WTC11 (cell line): ENCODE measurements around the gene MS4A6A. TPM values are rescaled to one million over a fixed set of nuclear protein-coding genes. Genes with fewer than 3 reads are reported as not detected.
"Not testable (repeated sequence)": the region's sequence is repeated elsewhere in the genome, so short reads cannot be mapped to it uniquely, and the experiment has no call there.

Source experiments
- ATAC-seq: fragments of 200-7000 bp; cut with Tn5 transposase; 2 replicates; pipeline ENCODE4 v1.10.0; 2021; ENCODE audit warnings: mild to moderate bottlenecking, moderate library complexity
- CTCF ChIA-PET: fragments of 300-600 bp; sonication (Branson Sonifier 250); formaldehyde crosslinking; loops from one replicate; lab custom pipeline; 2021; ENCODE audit warnings: antibody characterized with exemption; lab: Charles Lee
- POLR2A ChIA-PET: fragments of 350-600 bp; sonication (Branson Sonifier 250); formaldehyde crosslinking; loops from one replicate; lab custom pipeline; 2021; ENCODE audit warnings: antibody characterized with exemption; lab: Charles Lee
- DNase-seq: peaks from one replicate; pipeline ENCODE4 v3.0.0; 2021; ENCODE audit warnings: low spot score
- H3K27ac Mint-ChIP-seq: 2 replicates; pipeline ENCODE4 v1.8.0; 2021; ENCODE audit warnings: mixed read lengths
- H3K27me3 Mint-ChIP-seq: 2 replicates; pipeline ENCODE4 v1.8.0; 2021; ENCODE audit warnings: low read depth, mild to moderate bottlenecking, moderate library complexity, mixed read lengths
- H3K36me3 Mint-ChIP-seq: 2 replicates; pipeline ENCODE4 v1.8.0; 2021; ENCODE audit warnings: mixed read lengths
- H3K4me1 Mint-ChIP-seq: 2 replicates; pipeline ENCODE4 v1.8.0; 2022; ENCODE audit warnings: mixed read lengths
- H3K4me3 Mint-ChIP-seq: 2 replicates; pipeline ENCODE4 v1.8.0; 2021; ENCODE audit warnings: mild to moderate bottlenecking, moderate library complexity, mixed read lengths
- H3K9me3 Mint-ChIP-seq: 2 replicates; pipeline ENCODE4 v1.8.0; 2021; ENCODE audit warnings: mixed read lengths
- CBFB ChIP-seq: sonication (generic); formaldehyde crosslinking; IDR thresholded peaks from 2 replicates; pipeline ENCODE4 v1.8.1; 2022; ENCODE audit warnings: mild to moderate bottlenecking, low read depth, missing genetic modification reagents
- CREB1 ChIP-seq: sonication (generic); formaldehyde crosslinking; IDR thresholded peaks from 2 replicates; pipeline ENCODE4 v1.8.0; 2023; ENCODE audit warnings: mild to moderate bottlenecking, missing genetic modification reagents
- NR2C2 ChIP-seq: sonication (generic); formaldehyde crosslinking; IDR thresholded peaks from 2 replicates; pipeline ENCODE4 v1.8.0; 2022; ENCODE audit warnings: mild to moderate bottlenecking, missing genetic modification reagents
- NR3C1 ChIP-seq: sonication (generic); formaldehyde crosslinking; conservative IDR thresholded peaks from 2 replicates; pipeline ENCODE4 v1.8.1; 2023; ENCODE audit warnings: low read depth, mild to moderate bottlenecking, missing genetic modification reagents
- RORB ChIP-seq: fragments of 250-450 bp; sonication (Bioruptor Pico); IDR thresholded peaks from 2 replicates; pipeline ENCODE4 v1.9.0; 2021; ENCODE audit warnings: mild to moderate bottlenecking
- SMAD4 ChIP-seq: sonication (generic); formaldehyde crosslinking; IDR thresholded peaks from 2 replicates; pipeline ENCODE4 v1.8.0; 2022; ENCODE audit warnings: mild to moderate bottlenecking, missing genetic modification reagents
- ZBTB21 ChIP-seq: sonication (generic); formaldehyde crosslinking; IDR thresholded peaks from 2 replicates; pipeline ENCODE4 v1.8.1; 2023; ENCODE audit warnings: mild to moderate bottlenecking, missing genetic modification reagents, borderline replicate concordance
- ZNF219 ChIP-seq: sonication (generic); formaldehyde crosslinking; IDR thresholded peaks from 2 replicates; pipeline ENCODE4 v1.8.0; 2023; ENCODE audit warnings: missing genetic modification reagents, mild to moderate bottlenecking, borderline replicate concordance
- ZNF396 ChIP-seq: fragments of 250-450 bp; sonication (Bioruptor Pico); IDR thresholded peaks from 2 replicates; pipeline ENCODE4 v1.8.0; 2021; ENCODE audit warnings: mild to moderate bottlenecking, moderate library complexity, borderline replicate concordance
- total RNA-seq: library from RNA; stranded (reverse); gene quantifications from 3 replicates; pipeline ENCODE4 v1.2.3, GENCODE V29; 2021
- TF ChIP-seq, protein P1 (sequence below): sonication (generic); formaldehyde crosslinking; IDR thresholded peaks from 2 replicates; pipeline ENCODE4 v1.8.1; 2023; ENCODE audit warnings: mild to moderate bottlenecking, missing genetic modification reagents
- TF ChIP-seq, protein P2 (sequence below): sonication (generic); formaldehyde crosslinking; conservative IDR thresholded peaks from 2 replicates; pipeline ENCODE4 v1.8.1; 2022; ENCODE audit warnings: mild to moderate bottlenecking, missing genetic modification reagents
- TF ChIP-seq, protein P3 (sequence below): sonication (generic); formaldehyde crosslinking; IDR thresholded peaks from 2 replicates; pipeline ENCODE4 v1.8.1; 2022; ENCODE audit warnings: low read depth, mild to moderate bottlenecking, moderate library complexity, missing genetic modification reagents, borderline replicate concordance
- TF ChIP-seq, protein P4 (sequence below): sonication (generic); formaldehyde crosslinking; IDR thresholded peaks from 2 replicates; pipeline ENCODE4 v1.8.0; 2023; ENCODE audit warnings: missing genetic modification reagents, mild to moderate bottlenecking, borderline replicate concordance
- TF ChIP-seq, protein P5 (sequence below): fragments of 250-450 bp; sonication (Bioruptor Pico); IDR thresholded peaks from 2 replicates; pipeline ENCODE4 v2.1.2; 2022; ENCODE audit warnings: mild to moderate bottlenecking, moderate library complexity
- TF ChIP-seq, protein P6 (sequence below): sonication (generic); formaldehyde crosslinking; IDR thresholded peaks from 2 replicates; pipeline ENCODE4 v1.8.1; 2023; ENCODE audit warnings: mild to moderate bottlenecking, moderate library complexity, missing genetic modification reagents
- TF ChIP-seq, protein P7 (sequence below): sonication (generic); formaldehyde crosslinking; IDR thresholded peaks from 2 replicates; pipeline ENCODE4 v1.8.0; 2022; ENCODE audit warnings: mild to moderate bottlenecking, missing genetic modification reagents

MS4A6A gene
- total RNA-seq, 1 experiment from 2014 or later = 0.39 TPM

DNA sequence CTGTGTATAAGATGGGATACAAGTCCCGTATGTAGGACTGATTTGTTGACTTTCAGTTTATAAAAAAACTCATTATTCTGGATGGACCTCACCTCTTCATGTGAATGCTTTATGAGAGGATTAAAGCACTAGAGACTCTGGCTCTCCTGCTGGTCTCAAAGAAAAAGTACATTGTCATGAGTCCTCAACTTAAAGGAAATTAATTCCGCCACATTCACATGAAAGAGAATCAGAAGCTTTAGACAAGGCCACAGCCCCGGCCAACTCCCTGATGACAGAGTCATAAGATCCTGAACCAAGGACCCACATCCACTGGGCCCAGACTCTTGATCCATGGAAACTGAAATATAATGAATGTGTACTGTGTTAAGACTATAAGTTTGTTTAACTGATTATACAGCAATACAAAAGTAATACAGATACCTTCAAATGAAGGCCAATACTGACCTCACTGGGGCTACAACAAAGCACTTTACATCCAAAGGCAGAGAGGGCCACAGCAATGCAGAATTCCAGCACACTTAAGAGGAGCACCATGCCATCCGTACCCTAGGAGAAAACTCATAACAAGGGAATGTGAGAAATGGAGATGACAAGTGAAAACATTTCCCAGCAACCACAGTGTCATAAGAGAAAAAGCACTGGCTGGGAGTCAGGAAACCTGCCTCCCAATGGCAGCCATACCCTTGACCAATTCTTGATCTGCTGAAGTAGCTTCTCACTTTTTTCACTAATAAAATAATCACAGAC lies 25.4 kb upstream of the MS4A6A start (continued):
- TF ChIP-seq, protein P1, sequence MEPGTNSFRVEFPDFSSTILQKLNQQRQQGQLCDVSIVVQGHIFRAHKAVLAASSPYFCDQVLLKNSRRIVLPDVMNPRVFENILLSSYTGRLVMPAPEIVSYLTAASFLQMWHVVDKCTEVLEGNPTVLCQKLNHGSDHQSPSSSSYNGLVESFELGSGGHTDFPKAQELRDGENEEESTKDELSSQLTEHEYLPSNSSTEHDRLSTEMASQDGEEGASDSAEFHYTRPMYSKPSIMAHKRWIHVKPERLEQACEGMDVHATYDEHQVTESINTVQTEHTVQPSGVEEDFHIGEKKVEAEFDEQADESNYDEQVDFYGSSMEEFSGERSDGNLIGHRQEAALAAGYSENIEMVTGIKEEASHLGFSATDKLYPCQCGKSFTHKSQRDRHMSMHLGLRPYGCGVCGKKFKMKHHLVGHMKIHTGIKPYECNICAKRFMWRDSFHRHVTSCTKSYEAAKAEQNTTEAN = no peak

DNA sequence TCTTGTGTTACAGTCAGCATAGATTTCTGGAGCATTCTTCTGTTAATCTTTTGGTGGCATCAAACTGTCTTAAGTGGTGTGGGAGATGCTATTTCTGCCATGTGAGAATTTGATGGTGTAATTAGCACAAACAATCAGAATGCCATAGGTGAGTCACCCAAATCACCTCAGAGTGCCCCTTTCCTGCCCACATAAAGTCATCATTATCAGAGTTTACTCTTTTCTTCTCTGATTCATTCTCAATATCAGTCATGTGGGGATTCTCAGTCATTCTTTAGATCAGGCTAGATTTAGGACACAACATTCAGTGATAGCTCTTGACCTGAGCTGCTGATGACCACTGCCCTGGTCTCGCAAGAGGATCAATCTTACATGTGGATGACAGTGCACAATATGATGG lies 23.7 kb upstream of the MS4A6A start:
- TF ChIP-seq RORB (CRISPR knock-in tag) = no peak
- no peak for TF ChIP-seq ZNF219 (CRISPR knock-in tag)
- Mint-ChIP-seq H3K27me3 (no peaks in the 10 kb centered on the region), H3K4me3 (no peak overlapping the region), H3K9me3 (peaks cover 14% of the 10 kb centered on the region), H3K4me1 (peaks cover 18% of the 10 kb centered on the region), H3K36me3 (peaks cover 10% of the 10 kb centered on the region), H3K27ac (no peak overlapping the region)
- ChIA-PET CTCF (no interaction called here), POLR2A (no interaction called here)
- no peak for ATAC-seq
- no peak for DNase-seq

DNA sequence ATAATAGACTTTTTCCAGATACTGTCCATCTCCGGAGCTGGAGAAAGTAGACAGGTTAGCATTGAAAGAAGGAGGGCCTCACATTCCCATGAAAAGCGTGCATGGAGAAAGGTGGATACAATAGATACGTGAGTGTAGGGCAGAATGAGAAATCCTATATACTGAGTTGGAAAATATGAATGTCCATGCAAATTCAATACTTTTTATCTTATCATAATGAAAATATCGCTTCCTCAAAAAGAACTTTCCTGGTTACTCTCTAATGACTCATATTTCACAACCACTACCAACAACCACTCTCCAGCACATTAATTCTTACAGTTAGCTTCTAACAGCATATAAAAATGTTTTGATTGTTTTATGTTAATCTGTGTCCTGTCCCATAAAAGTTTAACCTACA lies 22.0 kb upstream of the MS4A6A start:
- ATAC-seq = no peak
- Mint-ChIP-seq H3K4me1 (peaks cover 18% of the 10 kb centered on the region), H3K36me3 (peaks cover 10% of the 10 kb centered on the region), H3K4me3 (no peak overlapping the region), H3K27ac (no peak overlapping the region), H3K9me3 (peaks cover 14% of the 10 kb centered on the region), H3K27me3 (no peaks in the 10 kb centered on the region)
- TF ChIP-seq, protein P2, sequence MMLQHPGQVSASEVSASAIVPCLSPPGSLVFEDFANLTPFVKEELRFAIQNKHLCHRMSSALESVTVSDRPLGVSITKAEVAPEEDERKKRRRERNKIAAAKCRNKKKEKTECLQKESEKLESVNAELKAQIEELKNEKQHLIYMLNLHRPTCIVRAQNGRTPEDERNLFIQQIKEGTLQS = no peak
- TF ChIP-seq, protein P3, sequence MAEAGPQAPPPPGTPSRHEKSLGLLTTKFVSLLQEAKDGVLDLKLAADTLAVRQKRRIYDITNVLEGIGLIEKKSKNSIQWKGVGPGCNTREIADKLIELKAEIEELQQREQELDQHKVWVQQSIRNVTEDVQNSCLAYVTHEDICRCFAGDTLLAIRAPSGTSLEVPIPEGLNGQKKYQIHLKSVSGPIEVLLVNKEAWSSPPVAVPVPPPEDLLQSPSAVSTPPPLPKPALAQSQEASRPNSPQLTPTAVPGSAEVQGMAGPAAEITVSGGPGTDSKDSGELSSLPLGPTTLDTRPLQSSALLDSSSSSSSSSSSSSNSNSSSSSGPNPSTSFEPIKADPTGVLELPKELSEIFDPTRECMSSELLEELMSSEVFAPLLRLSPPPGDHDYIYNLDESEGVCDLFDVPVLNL (CRISPR knock-in tag) = no peak
- TF ChIP-seq ZNF396 (CRISPR knock-in tag) = no peak
- TF ChIP-seq, protein P4, sequence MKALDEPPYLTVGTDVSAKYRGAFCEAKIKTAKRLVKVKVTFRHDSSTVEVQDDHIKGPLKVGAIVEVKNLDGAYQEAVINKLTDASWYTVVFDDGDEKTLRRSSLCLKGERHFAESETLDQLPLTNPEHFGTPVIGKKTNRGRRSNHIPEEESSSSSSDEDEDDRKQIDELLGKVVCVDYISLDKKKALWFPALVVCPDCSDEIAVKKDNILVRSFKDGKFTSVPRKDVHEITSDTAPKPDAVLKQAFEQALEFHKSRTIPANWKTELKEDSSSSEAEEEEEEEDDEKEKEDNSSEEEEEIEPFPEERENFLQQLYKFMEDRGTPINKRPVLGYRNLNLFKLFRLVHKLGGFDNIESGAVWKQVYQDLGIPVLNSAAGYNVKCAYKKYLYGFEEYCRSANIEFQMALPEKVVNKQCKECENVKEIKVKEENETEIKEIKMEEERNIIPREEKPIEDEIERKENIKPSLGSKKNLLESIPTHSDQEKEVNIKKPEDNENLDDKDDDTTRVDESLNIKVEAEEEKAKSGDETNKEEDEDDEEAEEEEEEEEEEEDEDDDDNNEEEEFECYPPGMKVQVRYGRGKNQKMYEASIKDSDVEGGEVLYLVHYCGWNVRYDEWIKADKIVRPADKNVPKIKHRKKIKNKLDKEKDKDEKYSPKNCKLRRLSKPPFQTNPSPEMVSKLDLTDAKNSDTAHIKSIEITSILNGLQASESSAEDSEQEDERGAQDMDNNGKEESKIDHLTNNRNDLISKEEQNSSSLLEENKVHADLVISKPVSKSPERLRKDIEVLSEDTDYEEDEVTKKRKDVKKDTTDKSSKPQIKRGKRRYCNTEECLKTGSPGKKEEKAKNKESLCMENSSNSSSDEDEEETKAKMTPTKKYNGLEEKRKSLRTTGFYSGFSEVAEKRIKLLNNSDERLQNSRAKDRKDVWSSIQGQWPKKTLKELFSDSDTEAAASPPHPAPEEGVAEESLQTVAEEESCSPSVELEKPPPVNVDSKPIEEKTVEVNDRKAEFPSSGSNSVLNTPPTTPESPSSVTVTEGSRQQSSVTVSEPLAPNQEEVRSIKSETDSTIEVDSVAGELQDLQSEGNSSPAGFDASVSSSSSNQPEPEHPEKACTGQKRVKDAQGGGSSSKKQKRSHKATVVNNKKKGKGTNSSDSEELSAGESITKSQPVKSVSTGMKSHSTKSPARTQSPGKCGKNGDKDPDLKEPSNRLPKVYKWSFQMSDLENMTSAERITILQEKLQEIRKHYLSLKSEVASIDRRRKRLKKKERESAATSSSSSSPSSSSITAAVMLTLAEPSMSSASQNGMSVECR (CRISPR knock-in tag) = no peak
- TF ChIP-seq, protein P5, sequence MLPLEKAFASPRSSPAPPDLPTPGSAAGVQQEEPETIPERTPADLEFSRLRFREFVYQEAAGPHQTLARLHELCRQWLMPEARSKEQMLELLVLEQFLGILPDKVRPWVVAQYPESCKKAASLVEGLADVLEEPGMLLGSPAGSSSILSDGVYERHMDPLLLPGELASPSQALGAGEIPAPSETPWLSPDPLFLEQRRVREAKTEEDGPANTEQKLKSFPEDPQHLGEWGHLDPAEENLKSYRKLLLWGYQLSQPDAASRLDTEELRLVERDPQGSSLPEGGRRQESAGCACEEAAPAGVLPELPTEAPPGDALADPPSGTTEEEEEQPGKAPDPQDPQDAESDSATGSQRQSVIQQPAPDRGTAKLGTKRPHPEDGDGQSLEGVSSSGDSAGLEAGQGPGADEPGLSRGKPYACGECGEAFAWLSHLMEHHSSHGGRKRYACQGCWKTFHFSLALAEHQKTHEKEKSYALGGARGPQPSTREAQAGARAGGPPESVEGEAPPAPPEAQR = no peak
- no peak for TF ChIP-seq CREB1 (CRISPR knock-in tag)
- TF ChIP-seq CBFB (CRISPR knock-in tag) = no peak
- no peak for TF ChIP-seq RORB (CRISPR knock-in tag)
- no peak for TF ChIP-seq SMAD4 (CRISPR knock-in tag)
- TF ChIP-seq, protein P6, sequence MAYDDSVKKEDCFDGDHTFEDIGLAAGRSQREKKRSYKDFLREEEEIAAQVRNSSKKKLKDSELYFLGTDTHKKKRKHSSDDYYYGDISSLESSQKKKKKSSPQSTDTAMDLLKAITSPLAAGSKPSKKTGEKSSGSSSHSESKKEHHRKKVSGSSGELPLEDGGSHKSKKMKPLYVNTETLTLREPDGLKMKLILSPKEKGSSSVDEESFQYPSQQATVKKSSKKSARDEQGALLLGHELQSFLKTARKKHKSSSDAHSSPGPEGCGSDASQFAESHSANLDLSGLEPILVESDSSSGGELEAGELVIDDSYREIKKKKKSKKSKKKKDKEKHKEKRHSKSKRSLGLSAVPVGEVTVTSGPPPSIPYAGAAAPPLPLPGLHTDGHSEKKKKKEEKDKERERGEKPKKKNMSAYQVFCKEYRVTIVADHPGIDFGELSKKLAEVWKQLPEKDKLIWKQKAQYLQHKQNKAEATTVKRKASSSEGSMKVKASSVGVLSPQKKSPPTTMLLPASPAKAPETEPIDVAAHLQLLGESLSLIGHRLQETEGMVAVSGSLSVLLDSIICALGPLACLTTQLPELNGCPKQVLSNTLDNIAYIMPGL (CRISPR knock-in tag) = no peak
- TF ChIP-seq NR2C2 (CRISPR knock-in tag) = no peak
- TF ChIP-seq, protein P7, sequence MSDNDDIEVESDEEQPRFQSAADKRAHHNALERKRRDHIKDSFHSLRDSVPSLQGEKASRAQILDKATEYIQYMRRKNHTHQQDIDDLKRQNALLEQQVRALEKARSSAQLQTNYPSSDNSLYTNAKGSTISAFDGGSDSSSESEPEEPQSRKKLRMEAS (CRISPR knock-in tag) = no peak
- TF ChIP-seq NR3C1 (CRISPR knock-in tag) = no peak
- no peak for TF ChIP-seq ZBTB21 (CRISPR knock-in tag)
- ChIA-PET POLR2A (interaction anchor here (0.7 kb wide), 1 partner anchor 60 kb away, joined by 3 read pairs; no protein-coding TSS in a partner anchor), CTCF (no interaction called here)
- DNase-seq = no peak

DNA sequence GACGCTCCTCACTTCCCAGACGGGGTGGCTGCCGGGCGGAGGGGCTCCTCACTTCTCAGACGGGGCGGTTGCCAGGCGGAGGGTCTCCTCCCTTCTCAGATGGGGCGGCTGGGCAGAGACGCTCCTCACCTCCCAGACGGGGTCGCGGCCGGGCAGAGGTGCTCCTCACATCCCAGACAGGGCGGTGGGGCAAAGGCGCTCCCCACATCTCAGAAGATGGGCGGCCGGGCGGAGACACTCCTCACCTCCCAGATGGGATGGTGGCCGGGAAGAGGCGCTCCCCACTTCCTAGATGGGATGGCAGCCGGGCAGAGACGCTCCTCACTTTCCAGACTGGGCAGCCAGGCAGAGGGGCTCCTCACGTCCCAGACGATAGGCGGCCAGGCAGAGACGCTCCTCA lies 18.5 kb upstream of the MS4A6A start:
- H3K27me3 Mint-ChIP-seq, DNase-seq, H3K4me3 Mint-ChIP-seq, H3K36me3 Mint-ChIP-seq, H3K27ac Mint-ChIP-seq, CTCF ChIA-PET, H3K4me1 Mint-ChIP-seq, POLR2A ChIA-PET, ATAC-seq: not testable (repeated sequence)
- H3K9me3 Mint-ChIP-seq = peaks cover 14% of the 10 kb centered on the region
